Measurements from ENCODE around the gene ZC2HC1C. TPM values are rescaled to one million over a fixed set of nuclear protein-coding genes. Genes with fewer than 3 reads are reported as not detected.

ZC2HC1C gene
- total and polyA plus RNA-seq, 2 of the 13 experiments (the other 11 are each of a cell fraction or from before 2014, with no cell fraction given) = 3.3 to 3.5 TPM

DNA sequence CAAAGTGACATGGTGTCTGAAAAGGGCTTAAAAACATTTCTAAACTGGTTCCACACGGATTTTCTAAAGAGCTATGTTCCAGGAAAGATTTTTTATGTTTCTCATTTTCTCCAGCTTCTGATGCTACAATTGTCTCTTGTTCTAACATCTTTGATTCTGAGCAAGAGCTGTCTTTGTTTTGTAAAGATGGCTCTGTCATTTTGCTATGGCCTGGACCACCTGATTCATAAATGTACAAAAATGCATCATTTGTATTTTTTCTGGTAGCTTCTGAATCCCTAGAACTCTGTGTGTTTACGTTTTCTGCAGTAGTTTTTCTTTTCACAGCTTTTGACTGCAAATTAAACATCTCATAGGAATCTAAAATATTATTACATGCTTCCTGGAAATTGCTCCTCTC lies 21.3 kb upstream of the ZC2HC1C start (continued):
- TF ChIP-seq, protein P1, sequence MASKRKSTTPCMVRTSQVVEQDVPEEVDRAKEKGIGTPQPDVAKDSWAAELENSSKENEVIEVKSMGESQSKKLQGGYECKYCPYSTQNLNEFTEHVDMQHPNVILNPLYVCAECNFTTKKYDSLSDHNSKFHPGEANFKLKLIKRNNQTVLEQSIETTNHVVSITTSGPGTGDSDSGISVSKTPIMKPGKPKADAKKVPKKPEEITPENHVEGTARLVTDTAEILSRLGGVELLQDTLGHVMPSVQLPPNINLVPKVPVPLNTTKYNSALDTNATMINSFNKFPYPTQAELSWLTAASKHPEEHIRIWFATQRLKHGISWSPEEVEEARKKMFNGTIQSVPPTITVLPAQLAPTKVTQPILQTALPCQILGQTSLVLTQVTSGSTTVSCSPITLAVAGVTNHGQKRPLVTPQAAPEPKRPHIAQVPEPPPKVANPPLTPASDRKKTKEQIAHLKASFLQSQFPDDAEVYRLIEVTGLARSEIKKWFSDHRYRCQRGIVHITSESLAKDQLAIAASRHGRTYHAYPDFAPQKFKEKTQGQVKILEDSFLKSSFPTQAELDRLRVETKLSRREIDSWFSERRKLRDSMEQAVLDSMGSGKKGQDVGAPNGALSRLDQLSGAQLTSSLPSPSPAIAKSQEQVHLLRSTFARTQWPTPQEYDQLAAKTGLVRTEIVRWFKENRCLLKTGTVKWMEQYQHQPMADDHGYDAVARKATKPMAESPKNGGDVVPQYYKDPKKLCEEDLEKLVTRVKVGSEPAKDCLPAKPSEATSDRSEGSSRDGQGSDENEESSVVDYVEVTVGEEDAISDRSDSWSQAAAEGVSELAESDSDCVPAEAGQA (IDR thresholded peaks at IDR 0.05; ENCODE audit: low read depth) = no peak
- TF ChIP-seq, protein P1 (CRISPR knock-in tag; IDR thresholded peaks at IDR 0.05; ENCODE audit: borderline replicate concordance) = no peak
- TF ChIP-seq, protein P2, sequence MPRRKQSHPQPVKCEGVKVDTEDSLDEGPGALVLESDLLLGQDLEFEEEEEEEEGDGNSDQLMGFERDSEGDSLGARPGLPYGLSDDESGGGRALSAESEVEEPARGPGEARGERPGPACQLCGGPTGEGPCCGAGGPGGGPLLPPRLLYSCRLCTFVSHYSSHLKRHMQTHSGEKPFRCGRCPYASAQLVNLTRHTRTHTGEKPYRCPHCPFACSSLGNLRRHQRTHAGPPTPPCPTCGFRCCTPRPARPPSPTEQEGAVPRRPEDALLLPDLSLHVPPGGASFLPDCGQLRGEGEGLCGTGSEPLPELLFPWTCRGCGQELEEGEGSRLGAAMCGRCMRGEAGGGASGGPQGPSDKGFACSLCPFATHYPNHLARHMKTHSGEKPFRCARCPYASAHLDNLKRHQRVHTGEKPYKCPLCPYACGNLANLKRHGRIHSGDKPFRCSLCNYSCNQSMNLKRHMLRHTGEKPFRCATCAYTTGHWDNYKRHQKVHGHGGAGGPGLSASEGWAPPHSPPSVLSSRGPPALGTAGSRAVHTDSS (CRISPR knock-in tag; conservative IDR thresholded peaks at IDR 0.05) = no peak
- no peak for TF ChIP-seq ZNF777 (CRISPR knock-in tag; IDR thresholded peaks at IDR 0.05)
- no peak for TF ChIP-seq FOXO1 (CRISPR knock-in tag; IDR thresholded peaks at IDR 0.05)
- TF ChIP-seq, protein P3, sequence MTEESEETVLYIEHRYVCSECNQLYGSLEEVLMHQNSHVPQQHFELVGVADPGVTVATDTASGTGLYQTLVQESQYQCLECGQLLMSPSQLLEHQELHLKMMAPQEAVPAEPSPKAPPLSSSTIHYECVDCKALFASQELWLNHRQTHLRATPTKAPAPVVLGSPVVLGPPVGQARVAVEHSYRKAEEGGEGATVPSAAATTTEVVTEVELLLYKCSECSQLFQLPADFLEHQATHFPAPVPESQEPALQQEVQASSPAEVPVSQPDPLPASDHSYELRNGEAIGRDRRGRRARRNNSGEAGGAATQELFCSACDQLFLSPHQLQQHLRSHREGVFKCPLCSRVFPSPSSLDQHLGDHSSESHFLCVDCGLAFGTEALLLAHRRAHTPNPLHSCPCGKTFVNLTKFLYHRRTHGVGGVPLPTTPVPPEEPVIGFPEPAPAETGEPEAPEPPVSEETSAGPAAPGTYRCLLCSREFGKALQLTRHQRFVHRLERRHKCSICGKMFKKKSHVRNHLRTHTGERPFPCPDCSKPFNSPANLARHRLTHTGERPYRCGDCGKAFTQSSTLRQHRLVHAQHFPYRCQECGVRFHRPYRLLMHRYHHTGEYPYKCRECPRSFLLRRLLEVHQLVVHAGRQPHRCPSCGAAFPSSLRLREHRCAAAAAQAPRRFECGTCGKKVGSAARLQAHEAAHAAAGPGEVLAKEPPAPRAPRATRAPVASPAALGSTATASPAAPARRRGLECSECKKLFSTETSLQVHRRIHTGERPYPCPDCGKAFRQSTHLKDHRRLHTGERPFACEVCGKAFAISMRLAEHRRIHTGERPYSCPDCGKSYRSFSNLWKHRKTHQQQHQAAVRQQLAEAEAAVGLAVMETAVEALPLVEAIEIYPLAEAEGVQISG (CRISPR knock-in tag; IDR thresholded peaks at IDR 0.05) = no peak
- no peak for TF ChIP-seq ZBTB38 (CRISPR knock-in tag; IDR thresholded peaks at IDR 0.05)
- TF ChIP-seq, protein P4, sequence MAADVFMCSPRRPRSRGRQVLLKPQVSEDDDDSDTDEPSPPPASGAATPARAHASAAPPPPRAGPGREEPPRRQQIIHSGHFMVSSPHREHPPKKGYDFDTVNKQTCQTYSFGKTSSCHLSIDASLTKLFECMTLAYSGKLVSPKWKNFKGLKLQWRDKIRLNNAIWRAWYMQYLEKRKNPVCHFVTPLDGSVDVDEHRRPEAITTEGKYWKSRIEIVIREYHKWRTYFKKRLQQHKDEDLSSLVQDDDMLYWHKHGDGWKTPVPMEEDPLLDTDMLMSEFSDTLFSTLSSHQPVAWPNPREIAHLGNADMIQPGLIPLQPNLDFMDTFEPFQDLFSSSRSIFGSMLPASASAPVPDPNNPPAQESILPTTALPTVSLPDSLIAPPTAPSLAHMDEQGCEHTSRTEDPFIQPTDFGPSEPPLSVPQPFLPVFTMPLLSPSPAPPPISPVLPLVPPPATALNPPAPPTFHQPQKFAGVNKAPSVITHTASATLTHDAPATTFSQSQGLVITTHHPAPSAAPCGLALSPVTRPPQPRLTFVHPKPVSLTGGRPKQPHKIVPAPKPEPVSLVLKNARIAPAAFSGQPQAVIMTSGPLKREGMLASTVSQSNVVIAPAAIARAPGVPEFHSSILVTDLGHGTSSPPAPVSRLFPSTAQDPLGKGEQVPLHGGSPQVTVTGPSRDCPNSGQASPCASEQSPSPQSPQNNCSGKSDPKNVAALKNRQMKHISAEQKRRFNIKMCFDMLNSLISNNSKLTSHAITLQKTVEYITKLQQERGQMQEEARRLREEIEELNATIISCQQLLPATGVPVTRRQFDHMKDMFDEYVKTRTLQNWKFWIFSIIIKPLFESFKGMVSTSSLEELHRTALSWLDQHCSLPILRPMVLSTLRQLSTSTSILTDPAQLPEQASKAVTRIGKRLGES (CRISPR knock-in tag; IDR thresholded peaks at IDR 0.05; ENCODE audit: borderline replicate concordance) = no peak
